PC-3 (cell line): ENCODE data around the gene SEMA4G. TPM values are rescaled to one million over a fixed set of nuclear protein-coding genes. Genes with fewer than 3 reads are reported as not detected.

Experiments
- ATAC-seq: fragments of 200-7000 bp; cut with Tn5 transposase; 2 replicates; pipeline ENCODE4 v1.9.1; 2020; ENCODE audit warnings: mild to moderate bottlenecking, moderate library complexity
- BruUV-seq: library from RNA; stranded (reverse); fragments of 400-500 nt; replicated peaks from 2 replicates; lab custom pipeline; 2021; lab: Mats Ljungman, UMichigan
- CTCF ChIA-PET: fragments of 300-600 bp; sonication (Branson Sonifier 250); formaldehyde crosslinking; loops from one replicate; lab custom pipeline; 2022; ENCODE audit warnings: antibody characterized with exemption; lab: Charles Lee
- POLR2A ChIA-PET: fragments of 300-600 bp; sonication (Branson Sonifier 250); formaldehyde crosslinking; loops from one replicate; lab custom pipeline; 2022; ENCODE audit warnings: antibody characterized with exemption; ENCODE audit not compliant: unreplicated experiment; lab: Charles Lee
- DNase-seq: peaks from one replicate; pipeline ENCODE4 v3.0.0-alpha.2; 2015
- H2AFZ ChIP-seq: fragments of 300-600 bp; sonication (generic); 2 replicates; pipeline ENCODE4 v1.6.0; 2016; ENCODE audit warnings: antibody characterized with exemption, low read length
- H3F3A ChIP-seq: fragments of 300-600 bp; sonication (generic); one replicate; pipeline ENCODE4 v1.6.0; 2017; ENCODE audit warnings: antibody characterized with exemption, low read length, control low read depth, mild to moderate bottlenecking; ENCODE audit not compliant: unreplicated experiment
- H3K27ac ChIP-seq: fragments of 300-600 bp; sonication (generic); 2 replicates; pipeline ENCODE4 v1.5.1; 2016; ENCODE audit warnings: mild to moderate bottlenecking, low read length
- H3K27me3 ChIP-seq: fragments of 300-600 bp; sonication (generic); 2 replicates; pipeline ENCODE4 v1.6.1; 2016; ENCODE audit warnings: low read length, mixed read lengths
- H3K36me3 ChIP-seq: fragments of 300-600 bp; sonication (generic); 2 replicates; pipeline ENCODE4 v1.6.1; 2016; ENCODE audit warnings: low read depth, mixed run types, low read length, mixed read lengths
- H3K4me1 ChIP-seq: fragments of 300-600 bp; sonication (generic); 2 replicates; pipeline ENCODE4 v1.5.1; 2016; ENCODE audit warnings: low read length; ENCODE audit not compliant: insufficient read depth
- H3K4me2 ChIP-seq: fragments of 300-600 bp; sonication (generic); 2 replicates; pipeline ENCODE4 v1.6.0; 2016; ENCODE audit warnings: low read length
- H3K4me3 ChIP-seq: fragments of 300-600 bp; sonication (generic); 2 replicates; pipeline ENCODE4 v1.5.1; 2016; ENCODE audit warnings: mild to moderate bottlenecking, low read length, mixed read lengths
- H3K79me2 ChIP-seq: fragments of 300-600 bp; sonication (generic); 2 replicates; pipeline ENCODE4 v1.6.1; 2017; ENCODE audit warnings: low read length, mixed read lengths
- H3K9ac ChIP-seq: fragments of 300-600 bp; sonication (generic); 2 replicates; pipeline ENCODE4 v1.6.0; 2016; ENCODE audit warnings: mild to moderate bottlenecking, low read length
- H3K9me2 ChIP-seq: fragments of 300-600 bp; sonication (generic); replicated peaks from 2 replicates; pipeline ENCODE4 v1.6.1; 2016; ENCODE audit warnings: mixed run types, low read length, mixed read lengths
- H3K9me3 ChIP-seq: fragments of 300-600 bp; sonication (generic); 2 replicates; pipeline ENCODE4 v1.6.1; 2016; ENCODE audit warnings: low read length, mixed read lengths
- H4K20me1 ChIP-seq: fragments of 300-600 bp; sonication (generic); 2 replicates; pipeline ENCODE4 v1.6.1; 2016; ENCODE audit warnings: low read length, mixed read lengths
- EZH2 ChIP-seq: fragments of 300-600 bp; sonication (generic); IDR thresholded peaks from one replicate; pipeline ENCODE4 v1.6.1; 2017; ENCODE audit warnings: antibody characterized with exemption, mild to moderate bottlenecking, low read length; ENCODE audit not compliant: unreplicated experiment
- EZH2phosphoT487 ChIP-seq: fragments of 300-600 bp; sonication (generic); IDR thresholded peaks from 2 replicates; pipeline ENCODE4 v1.6.1; 2018; ENCODE audit warnings: mild to moderate bottlenecking, antibody characterized with exemption, low read length, borderline replicate concordance
- intact Hi-C: fragments of 100-400 bp; cut with micrococcal nuclease; formaldehyde crosslinking; loops from 2 replicates; pipeline ENCODE4 v1.9.0; 2023
- total RNA-seq: library from RNA; depleted of rRNA; stranded (reverse); fragments of >200 nt; gene quantifications from 2 replicates; pipeline ENCODE4 v1.2.3, GENCODE V29; 2014
- TF ChIP-seq, protein P1 (sequence below): fragments of 300-600 bp; sonication (generic); conservative IDR thresholded peaks from 2 replicates; pipeline ENCODE4 v1.5.1; 2017; ENCODE audit warnings: antibody characterized with exemption, low read depth, mild to moderate bottlenecking, low read length

The SEMA4G gene
- total RNA-seq, 1 experiment from 2014 or later: 2.6 TPM

DNA sequence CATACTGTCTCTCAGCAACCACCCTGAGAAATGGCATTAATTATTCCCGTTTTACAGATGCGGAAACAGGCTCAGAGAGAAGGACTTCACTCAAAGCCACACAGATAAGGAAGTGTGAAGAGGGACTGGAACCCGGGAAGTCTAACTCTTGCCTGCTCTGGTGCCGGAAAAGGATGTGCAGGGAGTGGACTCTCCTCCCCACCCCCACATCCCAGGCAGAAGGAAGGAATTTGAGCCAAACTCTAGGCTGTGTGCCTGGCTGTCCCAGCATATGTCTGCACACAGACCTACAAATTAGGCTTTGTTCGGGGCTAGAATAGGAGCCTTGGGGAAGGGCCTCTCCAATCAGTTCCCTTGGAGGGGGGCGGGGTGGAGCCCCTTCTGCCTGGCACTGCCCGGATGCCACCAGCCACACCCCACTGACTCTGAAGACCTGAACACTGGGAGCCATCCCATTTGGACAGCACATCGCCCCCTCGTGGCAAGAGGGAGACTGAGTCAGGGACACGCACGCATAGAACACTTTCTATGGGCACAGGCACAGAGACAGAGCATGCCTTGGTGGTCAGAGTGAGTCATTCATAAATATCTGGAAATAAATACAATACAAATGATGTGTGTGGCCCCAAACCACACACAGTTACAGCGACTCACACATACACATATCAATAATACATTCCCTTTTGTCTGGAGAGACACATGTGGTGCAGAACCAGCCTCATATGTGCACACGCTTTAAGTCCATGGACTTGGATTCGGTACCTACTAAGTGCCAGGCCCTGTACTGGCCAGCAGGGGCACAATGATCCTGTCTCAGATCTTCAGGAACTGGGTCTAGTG, 43.4 kb downstream of the SEMA4G start:
- H3K4me1 ChIP-seq: peaks cover 29% of the 10 kb centered on the region
- peak overlapping the region; percentile 33 for H3K4me2 ChIP-seq
- intact Hi-C loops: loop anchor here (1.0 kb wide), 1 partner anchor 14 kb away; no protein-coding TSS in a partner anchor
- POLR2A ChIA-PET: no interaction called here
- no peaks in the 10 kb centered on the region for H3K36me3 ChIP-seq
- no peak overlapping the region; the same call in 1 of the 2 replicates for H3K4me3 ChIP-seq
- H3F3A ChIP-seq: no peaks in the 10 kb centered on the region
- CTCF ChIA-PET: no interaction called here
- no peak overlapping the region for H3K9ac ChIP-seq
- H4K20me1 ChIP-seq: no peaks in the 10 kb centered on the region
- BruUV-seq: no TSS peak
- ATAC-seq (peak; percentile 68), DNase-seq (peak; percentile 84)
- TF ChIP-seq, protein P1, sequence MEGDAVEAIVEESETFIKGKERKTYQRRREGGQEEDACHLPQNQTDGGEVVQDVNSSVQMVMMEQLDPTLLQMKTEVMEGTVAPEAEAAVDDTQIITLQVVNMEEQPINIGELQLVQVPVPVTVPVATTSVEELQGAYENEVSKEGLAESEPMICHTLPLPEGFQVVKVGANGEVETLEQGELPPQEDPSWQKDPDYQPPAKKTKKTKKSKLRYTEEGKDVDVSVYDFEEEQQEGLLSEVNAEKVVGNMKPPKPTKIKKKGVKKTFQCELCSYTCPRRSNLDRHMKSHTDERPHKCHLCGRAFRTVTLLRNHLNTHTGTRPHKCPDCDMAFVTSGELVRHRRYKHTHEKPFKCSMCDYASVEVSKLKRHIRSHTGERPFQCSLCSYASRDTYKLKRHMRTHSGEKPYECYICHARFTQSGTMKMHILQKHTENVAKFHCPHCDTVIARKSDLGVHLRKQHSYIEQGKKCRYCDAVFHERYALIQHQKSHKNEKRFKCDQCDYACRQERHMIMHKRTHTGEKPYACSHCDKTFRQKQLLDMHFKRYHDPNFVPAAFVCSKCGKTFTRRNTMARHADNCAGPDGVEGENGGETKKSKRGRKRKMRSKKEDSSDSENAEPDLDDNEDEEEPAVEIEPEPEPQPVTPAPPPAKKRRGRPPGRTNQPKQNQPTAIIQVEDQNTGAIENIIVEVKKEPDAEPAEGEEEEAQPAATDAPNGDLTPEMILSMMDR: peak; percentile 75
- TF ChIP-seq EZH2phosphoT487: no peak
- no peak for TF ChIP-seq EZH2
- H3K9me3 ChIP-seq: no peaks in the 10 kb centered on the region
- no peaks in the 10 kb centered on the region for H3K79me2 ChIP-seq
- H3K27me3 ChIP-seq: no peaks in the 10 kb centered on the region
- peak overlapping the region; percentile 29 for H3K27ac ChIP-seq
- H3K9me2 ChIP-seq: no peaks in the 10 kb centered on the region
- H2AFZ ChIP-seq: peak overlapping the region; percentile 38; the same call in 1 of the 2 replicates

DNA sequence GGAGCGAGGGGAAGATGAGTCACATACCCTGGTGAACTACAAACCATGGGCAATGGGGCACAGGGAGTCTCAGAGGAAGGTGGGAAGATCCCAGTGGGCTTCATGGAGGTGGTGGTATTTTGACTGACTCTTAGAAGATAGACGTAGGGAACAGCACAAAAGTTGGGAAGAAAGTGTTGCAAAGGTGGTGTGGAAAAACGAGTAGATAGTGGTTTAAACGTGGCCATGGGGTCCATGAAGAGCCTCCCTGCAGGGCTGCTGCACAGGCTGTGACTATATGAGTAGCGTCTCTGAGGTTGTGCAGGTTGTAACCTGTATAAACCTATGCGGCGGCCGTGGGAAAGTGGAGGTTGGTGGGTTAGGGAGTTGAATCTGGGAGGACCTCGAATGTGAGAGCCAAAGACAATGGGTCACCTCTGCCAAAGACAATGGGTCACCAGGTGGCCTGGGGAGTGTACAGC, 44.1 kb downstream of the SEMA4G start:
- Histone ChIP-seq H3K27ac (peak overlapping the region; percentile 29; the same call in 1 of the 2 replicates), H3K27me3 (no peaks in the 10 kb centered on the region), H3K79me2 (no peaks in the 10 kb centered on the region), H3K9ac (no peak overlapping the region), H3K9me3 (no peaks in the 10 kb centered on the region), H3K36me3 (no peaks in the 10 kb centered on the region), H4K20me1 (no peaks in the 10 kb centered on the region), H3K4me1 (peaks cover 29% of the 10 kb centered on the region), H3K4me3 (no peak overlapping the region), H3K9me2 (no peaks in the 10 kb centered on the region), H3K4me2 (peak overlapping the region; percentile 33), H3F3A (no peaks in the 10 kb centered on the region), H2AFZ (peak overlapping the region; percentile 38; the same call in 1 of the 2 replicates)
- DNase-seq (no peak), ATAC-seq (no peak)
- ChIA-PET POLR2A (no interaction called here), CTCF (no interaction called here)
- intact Hi-C loops: loop anchor here (1.0 kb wide), 1 partner anchor 15 kb away; no protein-coding TSS in a partner anchor
- no TSS peak for BruUV-seq
- TF ChIP-seq EZH2phosphoT487 (no peak), EZH2 (no peak)
- TF ChIP-seq, protein P1: no peak
